ENCODE measurements around the gene AKAP5.

DNA sequence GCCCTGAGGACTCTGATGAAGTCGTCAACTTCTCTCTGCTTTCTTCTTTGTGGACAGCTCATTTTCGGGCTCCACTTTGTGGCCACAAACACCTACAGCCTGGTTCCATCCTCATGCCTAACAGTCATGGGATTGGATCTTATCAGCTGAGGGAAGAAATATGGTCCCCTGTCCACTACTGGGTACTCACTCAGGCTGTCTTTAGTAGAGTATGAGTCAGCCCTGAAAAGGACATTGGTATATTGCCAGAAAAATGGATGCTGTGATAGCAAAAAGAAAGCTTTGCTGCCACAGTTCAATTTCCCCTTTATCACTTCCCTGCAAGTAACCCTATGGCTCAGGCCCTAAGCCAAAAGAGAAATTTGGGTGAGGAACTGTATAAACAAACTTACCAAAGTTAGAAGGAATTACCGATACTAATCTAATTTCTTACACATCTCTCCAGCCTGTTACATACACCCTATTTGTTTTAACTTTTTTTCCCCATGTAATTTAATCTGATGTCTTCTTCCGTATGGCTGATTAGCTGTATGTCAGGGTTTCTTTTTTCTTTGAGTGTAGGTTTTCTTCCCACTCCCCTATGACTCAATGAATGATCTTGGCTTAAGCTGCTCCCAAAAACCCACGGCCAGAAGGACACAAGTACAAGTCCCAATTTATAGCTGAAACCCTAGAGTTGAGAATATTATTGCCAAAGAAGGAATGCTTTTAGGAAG, 48.1 kb upstream of the AKAP5 start:
- TF ChIP-seq EZH2 (IDR thresholded peaks at IDR 0.05; ENCODE audit: borderline replicate concordance, insufficient read depth, low read depth, low read length, poor library complexity, severe bottlenecking): no peak
- TF ChIP-seq, protein P1, sequence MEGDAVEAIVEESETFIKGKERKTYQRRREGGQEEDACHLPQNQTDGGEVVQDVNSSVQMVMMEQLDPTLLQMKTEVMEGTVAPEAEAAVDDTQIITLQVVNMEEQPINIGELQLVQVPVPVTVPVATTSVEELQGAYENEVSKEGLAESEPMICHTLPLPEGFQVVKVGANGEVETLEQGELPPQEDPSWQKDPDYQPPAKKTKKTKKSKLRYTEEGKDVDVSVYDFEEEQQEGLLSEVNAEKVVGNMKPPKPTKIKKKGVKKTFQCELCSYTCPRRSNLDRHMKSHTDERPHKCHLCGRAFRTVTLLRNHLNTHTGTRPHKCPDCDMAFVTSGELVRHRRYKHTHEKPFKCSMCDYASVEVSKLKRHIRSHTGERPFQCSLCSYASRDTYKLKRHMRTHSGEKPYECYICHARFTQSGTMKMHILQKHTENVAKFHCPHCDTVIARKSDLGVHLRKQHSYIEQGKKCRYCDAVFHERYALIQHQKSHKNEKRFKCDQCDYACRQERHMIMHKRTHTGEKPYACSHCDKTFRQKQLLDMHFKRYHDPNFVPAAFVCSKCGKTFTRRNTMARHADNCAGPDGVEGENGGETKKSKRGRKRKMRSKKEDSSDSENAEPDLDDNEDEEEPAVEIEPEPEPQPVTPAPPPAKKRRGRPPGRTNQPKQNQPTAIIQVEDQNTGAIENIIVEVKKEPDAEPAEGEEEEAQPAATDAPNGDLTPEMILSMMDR (IDR thresholded peaks at IDR 0.05): no peak
